Measurements from ENCODE around the gene LRRC56. TPM values are rescaled to one million over a fixed set of nuclear protein-coding genes. Genes with fewer than 3 reads are reported as not detected.

Gene LRRC56
- total RNA-seq (2021), result 3.1 and 3.4 TPM in 2 replicates
- long read RNA-seq, partial matches to known transcripts, result 1 of 1 reads
- long read RNA-seq, other reads (novel, unspliced or antisense), result 0 of 1 reads

GRCh38 chr11:536841-537621 is at the start of gene LRRC56:
Gene LRRC56 (plus strand): TSS chr11:537527. CDS start chr11:540685, 3,158 bp downstream.
- Mint-ChIP-seq H3K9me3 (peaks cover 0 to 2% of the 10 kb centered on the region in 2 experiments; a peak in 1 of 5 replicates), H3K27ac (no peak within 1 kb of the TSS), H3K4me3 (peak within 1 kb of the TSS; percentile 76 to 94), H3K27me3 (ENCODE audit: low read depth) (peaks cover 16% of the 10 kb centered on the region), H3K36me3 (ENCODE audit: insufficient read depth in 1 of 3, low read depth in 3 of 3) (peaks cover 2 to 13% (median 5%) of the 10 kb centered on the region in 3 experiments; a peak in 5 of 7 replicates), H3K4me1 (peaks cover 6 to 11% of the 10 kb centered on the region in 2 experiments; a peak in 2 of 4 replicates)
- Histone ChIP-seq H2BK120ac (ENCODE audit: low read depth, low read length, poor library complexity, severe bottlenecking) (no peak within 1 kb of the TSS), H3K23ac (ENCODE audit: insufficient read length, low read depth, low read length) (no peak within 1 kb of the TSS), H3K18ac (ENCODE audit: insufficient read length, low read depth, low read length) (peak within 1 kb of the TSS; percentile 55), H4K5ac (ENCODE audit: insufficient read length, low read depth, low read length) (no peak within 1 kb of the TSS), H2AK5ac (ENCODE audit: insufficient read length, low read length) (no peak within 1 kb of the TSS), H3K23me2 (ENCODE audit: insufficient read length, low read depth, low read length, poor library complexity, severe bottlenecking) (peaks cover 19% of the 10 kb centered on the region), H2BK15ac (ENCODE audit: low read depth, low read length) (no peak within 1 kb of the TSS), H3K56ac (ENCODE audit: insufficient read length, low read depth, low read length) (no peak within 1 kb of the TSS), H3K9me3 (ENCODE audit: control insufficient read depth, low read depth, low read length) (no peaks in the 10 kb centered on the region), H3K27ac (ENCODE audit: insufficient read length, low read depth, low read length) (no peak within 1 kb of the TSS), H2BK12ac (ENCODE audit: insufficient read length, low read depth, low read length) (no peak within 1 kb of the TSS), H3K4me1 (ENCODE audit: insufficient read depth, low read length) (no peaks in the 10 kb centered on the region), H3K79me1 (ENCODE audit: insufficient read depth, low read depth, low read length, poor library complexity, severe bottlenecking) (no peaks in the 10 kb centered on the region), H3K9ac (ENCODE audit: extremely low read depth, insufficient read length, low read length) (no peak within 1 kb of the TSS), H4K91ac (ENCODE audit: insufficient read length, low read depth, low read length) (no peak within 1 kb of the TSS), H4K20me1 (ENCODE audit: control insufficient read depth, insufficient read depth, insufficient read length) (no peaks in the 10 kb centered on the region), H3K14ac (ENCODE audit: insufficient read depth, low read length) (peak within 1 kb of the TSS; percentile 89), H4K8ac (replicated peaks; ENCODE audit: insufficient read length, low read depth, low read length) (no peak within 1 kb of the TSS), H2BK5ac (ENCODE audit: insufficient read length, low read length) (no peak within 1 kb of the TSS), H3K4me2 (ENCODE audit: insufficient read depth, insufficient read length, low read length) (peak within 1 kb of the TSS; percentile 41), H3K4ac (ENCODE audit: low read depth, low read length) (no peak within 1 kb of the TSS), H2BK20ac (ENCODE audit: low read depth, low read length, poor library complexity, severe bottlenecking) (no peak within 1 kb of the TSS), H3T11ph (ENCODE audit: low read length) (no peak within 1 kb of the TSS), H3K27me3 (ENCODE audit: insufficient read depth, low read length) (no peaks in the 10 kb centered on the region), H3K79me2 (ENCODE audit: insufficient read depth, low read length) (no peaks in the 10 kb centered on the region), H2AFZ (ENCODE audit: low read length) (no peak within 1 kb of the TSS)
- TF ChIP-seq CTCF (conservative IDR thresholded peaks at IDR 0.05), result no peak
- DNase-seq, result peak; percentile 89
- WGBS (ENCODE audit: extremely low coverage, insufficient read length, low lambda C conversion rate), result no CpG with 5 or more reads among the region's 93 CpGs
